HUES6 (cell line): ENCODE measurements around the gene MTA1.

ENCODE experiments used
- H3K27ac ChIP-seq: 2 replicates; pipeline ENCODE4 v1.7.0; 2013; ENCODE audit warnings: low read depth, mild to moderate bottlenecking, low read length, inconsistent platforms
- H3K27me3 ChIP-seq: 2 replicates; pipeline ENCODE4 v1.6.1; 2013; ENCODE audit warnings: low read length; ENCODE audit not compliant: control insufficient read depth, insufficient read depth
- H3K36me3 ChIP-seq: 2 replicates; pipeline ENCODE4 v1.6.1; 2013; ENCODE audit warnings: low read length; ENCODE audit not compliant: control insufficient read depth, insufficient read depth
- H3K4me1 ChIP-seq: 2 replicates; pipeline ENCODE4 v1.6.1; 2013; ENCODE audit warnings: low read length; ENCODE audit not compliant: control insufficient read depth, insufficient read depth
- H3K4me3 ChIP-seq: 2 replicates; pipeline ENCODE4 v1.5.1; 2013; ENCODE audit warnings: low read depth, low read length
- H3K9ac ChIP-seq: one replicate; pipeline ENCODE4 v1.6.1; 2013; ENCODE audit warnings: mild to moderate bottlenecking, low read length
- H3K9me3 ChIP-seq: 2 replicates; pipeline ENCODE4 v1.6.1; 2013; ENCODE audit warnings: low read depth, low read length; ENCODE audit not compliant: control insufficient read depth, insufficient read depth

The MTA1 gene

DNA sequence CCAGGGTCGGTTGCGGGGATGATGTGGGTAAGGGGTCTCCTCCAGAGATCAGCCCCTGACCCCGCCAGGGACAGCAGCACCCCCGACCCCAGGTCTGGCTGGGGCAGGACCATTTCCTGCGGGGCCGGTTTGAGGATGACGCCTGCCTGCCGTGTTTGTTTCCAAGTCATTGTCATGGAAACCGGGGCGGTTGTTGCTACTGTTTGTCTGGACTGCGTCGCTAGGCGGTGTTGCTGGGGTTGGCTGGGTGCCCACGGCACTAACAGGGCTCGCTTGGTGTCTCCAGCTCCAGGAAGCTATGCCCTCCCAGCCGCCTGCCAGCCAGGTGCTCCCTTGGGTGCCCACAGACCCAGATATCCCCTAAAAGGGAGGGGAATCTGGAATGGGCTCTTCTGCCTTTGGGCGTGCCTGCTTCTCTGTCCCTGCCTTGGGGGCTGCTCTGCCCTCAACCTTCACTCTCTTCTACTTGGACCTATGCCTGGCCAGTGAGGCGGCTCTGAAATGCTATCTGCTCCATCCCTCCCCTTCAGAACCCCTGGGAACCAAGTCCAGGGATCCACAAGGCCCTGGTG lies 62.3 kb downstream of the MTA1 start:
- Histone ChIP-seq H3K9me3 (no peaks in the 10 kb centered on the region), H3K4me1 (peaks cover 36% of the 10 kb centered on the region), H3K27me3 (peaks cover 98% of the 10 kb centered on the region), H3K36me3 (no peaks in the 10 kb centered on the region), H3K4me3 (peak overlapping the region; percentile 28), H3K9ac (peak overlapping the region; percentile 64), H3K27ac (no peak overlapping the region)

DNA sequence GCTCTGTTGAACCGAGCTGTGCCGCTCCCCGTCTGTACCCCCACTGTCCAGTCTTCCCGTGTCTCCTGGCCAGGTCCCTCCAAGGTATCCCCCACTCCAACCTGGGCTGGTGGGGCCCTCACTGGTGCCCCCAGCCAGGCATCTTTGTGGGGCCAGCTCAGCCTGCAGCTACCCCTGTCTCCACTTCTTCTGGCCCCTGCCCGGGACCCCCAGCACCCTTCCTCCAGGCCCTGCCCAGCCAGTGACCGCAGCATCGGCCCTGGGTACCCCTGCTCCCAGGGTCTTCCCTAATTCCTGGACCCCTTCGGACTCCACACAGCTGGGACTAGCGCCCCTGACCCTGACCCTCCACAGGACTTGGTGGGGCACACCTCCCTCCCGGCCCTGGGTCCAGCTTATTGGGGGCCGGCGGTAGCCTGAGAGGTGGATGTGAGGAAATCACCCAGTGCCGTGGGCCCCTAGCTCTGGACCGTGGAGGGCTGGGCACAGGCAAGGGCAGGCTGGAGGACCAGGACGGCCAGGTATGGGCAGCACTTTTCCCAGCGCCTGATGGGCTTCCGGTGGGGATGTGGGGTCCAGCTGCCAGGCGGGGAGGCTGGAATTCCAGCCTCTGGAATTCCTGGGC lies 63.0 kb downstream of the MTA1 start:
- Histone ChIP-seq H3K27ac (no peak overlapping the region), H3K4me3 (no peak overlapping the region), H3K4me1 (peaks cover 32% of the 10 kb centered on the region), H3K9ac (no peak overlapping the region), H3K9me3 (no peaks in the 10 kb centered on the region), H3K27me3 (peaks cover 98% of the 10 kb centered on the region), H3K36me3 (no peaks in the 10 kb centered on the region)

DNA sequence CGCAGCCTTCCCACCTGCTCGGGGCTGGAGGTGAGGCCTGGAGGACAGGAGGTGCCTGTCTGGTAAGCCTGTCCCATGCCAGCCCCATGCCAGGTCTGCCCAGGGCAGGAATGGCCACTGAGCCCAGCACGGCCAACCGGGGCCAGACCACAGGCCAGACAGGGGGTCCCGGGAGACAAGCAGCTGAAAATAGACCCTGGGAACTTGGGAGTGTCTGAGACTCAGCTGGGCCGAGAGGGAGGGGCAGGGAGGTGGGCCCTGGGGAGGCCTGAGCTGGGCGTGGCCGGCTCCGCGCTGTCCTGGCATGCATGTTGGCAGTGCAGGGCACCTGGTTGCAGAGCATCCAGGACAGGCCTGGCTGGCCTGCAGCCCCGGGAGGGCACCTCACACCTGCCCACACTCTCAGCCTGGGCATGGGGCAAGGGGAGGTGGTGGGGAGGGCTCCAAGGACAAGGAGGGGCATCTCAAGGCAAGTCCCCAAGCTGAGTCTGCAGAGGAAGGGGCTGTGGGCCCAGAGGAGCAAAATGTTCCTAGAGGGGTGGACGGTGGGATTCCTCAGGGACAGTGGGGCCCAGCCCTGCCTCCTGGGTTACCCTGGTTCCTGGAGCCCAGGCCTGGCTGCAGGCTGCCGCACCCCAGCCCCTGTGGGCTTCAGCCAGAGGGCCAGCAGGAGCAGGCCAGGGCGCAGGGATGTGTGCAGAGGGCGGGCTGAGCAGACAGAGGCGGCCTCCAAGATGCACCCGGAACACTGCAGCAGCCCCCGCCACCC lies 63.9 kb downstream of the MTA1 start:
- no peaks in the 10 kb centered on the region for H3K9me3 ChIP-seq
- H3K27ac ChIP-seq = no peak overlapping the region
- no peak overlapping the region for H3K9ac ChIP-seq
- H3K4me3 ChIP-seq = no peak overlapping the region
- no peaks in the 10 kb centered on the region for H3K36me3 ChIP-seq
- peaks cover 98% of the 10 kb centered on the region for H3K27me3 ChIP-seq
- peaks cover 32% of the 10 kb centered on the region for H3K4me1 ChIP-seq

DNA sequence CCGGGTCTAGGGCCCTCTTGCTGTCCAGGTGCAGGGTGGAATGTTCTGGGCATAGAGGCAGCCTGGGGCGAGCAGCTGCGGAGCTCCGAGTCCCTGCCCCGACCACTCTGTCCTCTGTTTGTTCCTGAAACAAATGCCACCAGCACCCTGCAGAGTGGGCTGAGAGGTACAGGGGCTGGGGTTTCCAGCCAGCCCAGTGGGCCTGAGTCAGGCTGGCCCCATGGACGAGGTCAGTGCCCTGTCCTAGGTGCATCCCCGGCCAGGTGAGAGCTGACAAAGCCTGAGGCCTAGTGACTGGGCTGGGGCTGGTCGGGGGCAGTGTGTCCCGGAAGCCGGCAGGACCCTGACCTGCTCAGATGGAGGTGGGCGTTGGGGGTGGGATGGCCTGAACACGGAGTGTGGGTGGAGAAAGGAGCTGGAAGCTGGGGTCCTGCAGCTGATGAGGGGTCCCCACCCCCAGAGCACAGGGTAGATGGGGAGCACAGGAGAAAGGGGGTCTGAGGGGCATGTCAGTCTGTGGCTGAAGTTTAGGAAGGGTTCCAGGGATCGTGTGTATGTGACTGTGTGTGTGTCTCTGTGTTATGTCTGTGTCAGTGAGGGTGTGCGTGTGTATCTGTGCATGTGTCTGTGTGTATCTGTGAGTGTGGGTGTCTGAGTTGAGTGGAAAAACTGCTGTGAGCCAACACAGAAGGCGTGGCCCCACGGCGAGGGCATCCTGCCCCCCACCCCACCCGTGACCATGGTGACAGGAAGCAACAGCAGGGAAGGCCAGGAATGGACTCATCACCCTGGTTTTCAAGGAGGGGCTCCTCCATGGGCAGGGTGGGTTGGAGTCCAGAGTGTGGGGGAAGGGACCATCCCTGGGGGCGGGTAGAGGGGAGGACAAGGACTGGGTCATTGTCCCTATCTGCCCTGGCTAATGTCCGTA lies 64.7 kb downstream of the MTA1 start:
- Histone ChIP-seq H3K9me3 (no peaks in the 10 kb centered on the region), H3K4me3 (no peak overlapping the region), H3K4me1 (peaks cover 34% of the 10 kb centered on the region), H3K36me3 (no peaks in the 10 kb centered on the region), H3K27ac (no peak overlapping the region), H3K27me3 (peaks cover 98% of the 10 kb centered on the region), H3K9ac (no peak overlapping the region)

DNA sequence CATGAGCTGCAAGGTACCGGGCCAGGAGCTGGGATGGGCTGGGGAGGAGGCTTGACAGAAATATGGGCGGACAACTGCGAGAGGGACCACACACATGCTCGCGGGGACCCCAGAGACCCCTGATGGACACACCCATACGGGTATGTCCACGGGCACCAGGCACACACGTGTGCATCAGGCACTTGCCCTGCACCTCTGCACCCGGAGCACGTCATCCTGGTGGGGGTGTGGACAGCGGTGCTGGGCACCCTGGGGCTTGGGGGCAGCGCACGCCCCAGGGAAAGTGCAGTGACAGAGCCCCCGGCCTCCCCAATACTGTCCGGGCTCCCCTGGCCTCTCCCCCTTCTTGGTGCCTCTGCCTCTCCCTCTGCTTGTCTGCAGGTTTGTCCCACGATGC lies 65.4 kb downstream of the MTA1 start:
- H3K27me3 ChIP-seq = peaks cover 93% of the 10 kb centered on the region
- no peak overlapping the region for H3K27ac ChIP-seq
- no peak overlapping the region for H3K9ac ChIP-seq
- peaks cover 30% of the 10 kb centered on the region for H3K4me1 ChIP-seq
- no peak overlapping the region for H3K4me3 ChIP-seq
- no peaks in the 10 kb centered on the region for H3K36me3 ChIP-seq
- H3K9me3 ChIP-seq = no peaks in the 10 kb centered on the region

DNA sequence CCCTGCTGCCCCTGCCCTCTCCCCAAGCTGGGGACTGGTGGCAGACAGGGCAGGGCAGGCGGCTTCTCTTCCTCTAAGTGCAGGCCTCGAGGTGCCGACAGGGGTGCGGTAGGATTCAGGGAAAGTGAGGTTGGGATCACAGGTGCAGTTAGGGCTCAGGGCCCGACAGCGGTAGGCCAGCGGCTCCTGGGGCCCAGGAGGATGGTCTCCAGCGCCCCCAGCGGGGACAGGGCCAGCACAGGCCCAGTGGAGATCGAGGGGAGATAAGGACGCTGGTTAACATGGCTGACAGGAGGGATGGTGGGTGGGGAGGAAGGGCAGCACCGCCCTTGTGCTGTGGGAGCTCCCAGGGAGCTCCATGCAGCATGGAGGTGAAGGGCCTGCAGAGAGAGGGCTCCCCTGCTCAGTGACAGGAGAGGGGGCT lies 66.1 kb downstream of the MTA1 start:
- Histone ChIP-seq H3K36me3 (no peaks in the 10 kb centered on the region), H3K4me3 (peak overlapping the region; percentile 54), H3K9me3 (no peaks in the 10 kb centered on the region), H3K27me3 (peaks cover 85% of the 10 kb centered on the region), H3K27ac (no peak overlapping the region), H3K9ac (no peak overlapping the region), H3K4me1 (peaks cover 28% of the 10 kb centered on the region)

DNA sequence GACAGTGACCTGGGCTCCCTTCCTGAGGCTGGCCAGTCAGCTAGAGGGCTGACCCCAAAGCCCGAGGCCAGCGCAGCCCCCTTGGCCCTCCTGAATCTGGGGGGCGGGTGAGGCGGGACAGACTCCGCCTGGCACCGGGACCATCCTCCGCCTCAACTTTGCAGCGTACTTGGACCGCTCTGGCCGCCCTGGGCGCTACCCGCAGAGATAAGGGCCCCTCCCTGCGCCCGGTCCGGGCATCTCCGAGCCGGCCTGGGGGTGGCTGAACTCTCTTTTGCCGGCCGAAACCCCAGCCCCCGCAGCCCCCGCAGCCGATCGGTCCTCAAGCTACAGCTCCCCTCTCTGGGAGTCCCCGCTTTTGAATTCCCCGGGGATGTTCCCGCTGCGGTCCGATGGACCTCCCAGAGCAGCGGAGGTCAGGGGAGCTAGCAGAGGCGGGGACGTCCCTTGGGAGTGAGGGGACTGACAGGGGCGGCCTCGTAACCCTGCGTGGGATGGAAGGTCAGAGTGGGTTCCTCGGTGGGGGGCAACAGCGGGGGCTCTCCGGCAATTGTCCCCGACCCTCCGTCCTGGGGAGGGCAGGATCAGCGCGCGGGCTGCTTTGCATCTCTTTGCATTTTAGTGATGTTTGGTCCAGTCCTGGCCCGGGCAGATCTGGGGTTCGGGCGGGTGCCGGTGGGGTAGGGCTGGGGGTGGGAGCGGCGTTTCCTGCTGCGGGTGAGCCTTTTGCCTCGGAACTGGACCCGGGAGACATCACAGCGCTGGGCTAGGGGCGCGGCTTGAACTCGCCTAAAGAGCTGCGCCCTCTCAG lies 66.7 kb downstream of the MTA1 start, which contains the start of gene CRIP1:
Gene CRIP1 (plus strand): TSS at position 724 of the 811 bp plus-strand sequence. CDS start 374 bp downstream, outside the sequence.
- Histone ChIP-seq H3K4me3 (peak within 1 kb of the TSS; percentile 54), H3K36me3 (no peaks in the 10 kb centered on the region), H3K27ac (no peak within 1 kb of the TSS), H3K27me3 (peaks cover 79% of the 10 kb centered on the region), H3K4me1 (peaks cover 22% of the 10 kb centered on the region), H3K9me3 (no peaks in the 10 kb centered on the region), H3K9ac (peak within 1 kb of the TSS; percentile 45)

DNA sequence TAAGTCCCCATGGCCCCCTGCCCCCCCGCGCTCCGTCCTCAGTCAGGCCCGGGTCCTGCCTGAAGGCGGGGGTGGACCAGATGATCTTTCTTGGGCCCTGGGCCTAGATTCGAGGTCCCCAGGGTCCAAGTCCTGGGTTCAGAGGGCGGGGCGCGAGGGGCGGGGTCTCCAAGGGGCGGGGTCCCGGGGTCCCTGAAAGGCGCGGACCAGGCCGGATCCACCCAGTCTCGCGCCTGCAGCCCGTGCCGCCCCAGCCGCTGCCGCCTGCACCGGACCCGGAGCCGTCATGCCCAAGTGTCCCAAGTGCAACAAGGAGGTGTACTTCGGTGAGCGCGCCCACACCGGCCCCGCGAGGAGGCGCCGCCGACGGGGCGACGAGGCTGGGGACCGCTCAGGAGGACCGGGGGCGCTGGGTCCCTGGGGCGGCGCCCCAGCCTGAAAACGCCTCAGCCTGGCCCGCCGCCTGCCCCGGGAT lies 67.4 kb downstream of the MTA1 start:
- Histone ChIP-seq H3K27ac (no peak overlapping the region), H3K9ac (peak overlapping the region; percentile 45), H3K27me3 (peaks cover 74% of the 10 kb centered on the region)

DNA sequence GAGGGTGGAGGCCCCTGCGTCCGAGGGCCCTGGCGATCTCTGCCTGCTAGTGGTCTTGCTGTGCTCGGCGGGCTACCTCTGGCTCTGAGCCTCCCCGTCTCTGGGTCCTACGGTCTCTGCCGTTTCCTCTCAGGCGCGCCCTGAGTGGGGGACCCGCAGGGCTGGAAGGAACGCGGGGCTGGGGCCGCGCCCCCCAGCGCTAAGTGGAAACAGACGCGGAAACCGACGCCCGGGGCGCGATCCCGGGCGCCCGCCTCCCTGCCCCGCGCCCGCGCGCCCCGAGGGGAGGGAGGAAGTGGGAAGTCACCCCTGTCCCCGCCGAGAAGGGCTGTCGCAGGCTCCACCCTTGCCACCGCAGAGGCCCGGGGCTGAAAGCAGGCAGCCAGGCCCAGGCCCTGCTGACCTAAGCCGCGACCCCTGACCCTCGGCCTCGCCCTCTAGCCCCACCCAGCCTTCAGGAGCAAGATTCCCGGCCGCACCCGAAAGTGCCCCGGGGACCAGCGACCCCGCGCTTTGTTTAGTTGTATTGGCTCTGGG lies 67.9 kb downstream of the MTA1 start:
- Histone ChIP-seq H3K9ac (peak overlapping the region; percentile 45), H3K36me3 (no peaks in the 10 kb centered on the region), H3K27ac (no peak overlapping the region), H3K4me3 (peak overlapping the region; percentile 54), H3K4me1 (peaks cover 16% of the 10 kb centered on the region), H3K9me3 (no peaks in the 10 kb centered on the region), H3K27me3 (peaks cover 69% of the 10 kb centered on the region)

More for the DNA sequence above, 67.4 kb downstream of the MTA1 start:
- Histone ChIP-seq H3K4me3 (peak overlapping the region; percentile 54), H3K9me3 (no peaks in the 10 kb centered on the region), H3K4me1 (peaks cover 20% of the 10 kb centered on the region), H3K36me3 (no peaks in the 10 kb centered on the region)
